Glutamatergic neuron (in vitro differentiated cells): ENCODE measurements around the gene GPR148. TPM values are rescaled to one million over a fixed set of nuclear protein-coding genes. Genes with fewer than 3 reads are reported as not detected.
"Not testable (repeated sequence)": the region's sequence is repeated elsewhere in the genome, so short reads cannot be mapped to it uniquely, and the experiment has no call there.

Source experiments
- DNase-seq: peaks from one replicate; pipeline ENCODE4 v3.0.0; 2022
- H3K27ac Mint-ChIP-seq: one replicate; pipeline ENCODE4 v1.8.0; 2020; ENCODE audit warnings: mild to moderate bottlenecking, mixed read lengths, inconsistent platforms; ENCODE audit not compliant: unreplicated experiment
- H3K27me3 Mint-ChIP-seq: one replicate; pipeline ENCODE4 v1.8.0; 2020; ENCODE audit warnings: mild to moderate bottlenecking, moderate library complexity, mixed read lengths, inconsistent platforms; ENCODE audit not compliant: unreplicated experiment
- H3K36me3 Mint-ChIP-seq: one replicate; pipeline ENCODE4 v1.8.0; 2020; ENCODE audit warnings: mild to moderate bottlenecking, mixed read lengths, inconsistent platforms; ENCODE audit not compliant: unreplicated experiment
- H3K4me1 Mint-ChIP-seq: one replicate; pipeline ENCODE4 v1.8.0; 2020; ENCODE audit warnings: mild to moderate bottlenecking, low read depth, mixed read lengths, inconsistent platforms; ENCODE audit not compliant: unreplicated experiment
- H3K4me3 Mint-ChIP-seq: one replicate; pipeline ENCODE4 v1.8.0; 2020; ENCODE audit warnings: mild to moderate bottlenecking, mixed read lengths, inconsistent platforms; ENCODE audit not compliant: unreplicated experiment
- H3K9me3 Mint-ChIP-seq: one replicate; pipeline ENCODE4 v1.8.0; 2020; ENCODE audit warnings: mild to moderate bottlenecking, moderate library complexity, mixed read lengths, inconsistent platforms; ENCODE audit not compliant: unreplicated experiment
- CTCF ChIP-seq: fragments of 200-600 bp; sonication (generic); IDR thresholded peaks from one replicate; pipeline ENCODE4 v1.5.0; 2021; ENCODE audit not compliant: partially characterized antibody, unreplicated experiment
- long read RNA-seq: library from polyadenylated mRNA; unstranded; transcript quantifications from one replicate; pipeline ENCODE4 v2.0.0, GENCODE V29; 2020; ENCODE audit not compliant: unreplicated experiment
- total RNA-seq: library from RNA; stranded (reverse); fragmentation: NEBNext Ultra II Directional; extraction: Animal tissue kit (Norgen Biotek cat#: 25700); gene quantifications from one replicate; pipeline ENCODE4 v1.2.1, GENCODE V29; 2021; ENCODE audit not compliant: unreplicated experiment

Gene GPR148
- not detected for total RNA-seq
- long read RNA-seq = 0 reads

- Mint-ChIP-seq H3K27me3 (peaks cover 7% of the 10 kb centered on the region), H3K9me3 (peaks cover 5% of the 10 kb centered on the region), H3K36me3 (no peaks in the 10 kb centered on the region), H3K27ac (peak within 1 kb of the TSS; percentile 89), H3K4me1 (peaks cover 2% of the 10 kb centered on the region), H3K4me3 (peak within 1 kb of the TSS; percentile 76)
- no peak for TF ChIP-seq CTCF
- DNase-seq = no peak
Measured at GRCh38 chr2:130728549-130729316, at the start of gene GPR148. Gene GPR148 (plus strand): TSS chr2:130729070. CDS start chr2:130729152, 82 bp downstream.

GRCh38 chr2:130692041-130692770 is 36.7 kb upstream of the GPR148 start:
- not testable (repeated sequence) for H3K36me3 Mint-ChIP-seq, H3K9me3 Mint-ChIP-seq, H3K27ac Mint-ChIP-seq, H3K27me3 Mint-ChIP-seq, H3K4me1 Mint-ChIP-seq, H3K4me3 Mint-ChIP-seq
- DNase-seq = peak; percentile 9

DNA sequence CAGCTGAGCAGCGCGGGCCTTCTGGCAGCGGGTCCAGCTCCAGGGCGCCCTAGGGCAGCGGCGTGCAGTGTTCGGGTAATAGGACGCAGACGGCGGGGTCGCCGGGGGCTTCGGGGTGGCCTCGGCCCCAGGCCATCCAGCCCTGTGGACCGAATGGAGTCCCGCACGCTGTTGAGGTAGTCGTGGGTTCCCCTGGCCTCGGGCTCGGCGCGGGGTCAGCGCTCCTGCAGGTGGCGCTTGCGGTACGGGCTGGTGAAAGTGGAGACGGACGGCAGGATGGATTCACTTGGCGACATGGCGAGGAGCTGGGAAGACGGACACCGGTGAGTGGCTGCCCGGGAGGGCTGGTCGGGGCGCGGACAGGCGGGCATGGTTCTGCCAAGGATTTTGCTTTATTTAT is 35.4 kb upstream of the GPR148 start:
- peak overlapping the region; percentile 94 for H3K4me3 Mint-ChIP-seq
- not testable (repeated sequence) for H3K36me3 Mint-ChIP-seq, H3K27me3 Mint-ChIP-seq, H3K4me1 Mint-ChIP-seq, H3K9me3 Mint-ChIP-seq, H3K27ac Mint-ChIP-seq
- TF ChIP-seq CTCF = peak; percentile 20
- DNase-seq = peak; percentile 84

DNA sequence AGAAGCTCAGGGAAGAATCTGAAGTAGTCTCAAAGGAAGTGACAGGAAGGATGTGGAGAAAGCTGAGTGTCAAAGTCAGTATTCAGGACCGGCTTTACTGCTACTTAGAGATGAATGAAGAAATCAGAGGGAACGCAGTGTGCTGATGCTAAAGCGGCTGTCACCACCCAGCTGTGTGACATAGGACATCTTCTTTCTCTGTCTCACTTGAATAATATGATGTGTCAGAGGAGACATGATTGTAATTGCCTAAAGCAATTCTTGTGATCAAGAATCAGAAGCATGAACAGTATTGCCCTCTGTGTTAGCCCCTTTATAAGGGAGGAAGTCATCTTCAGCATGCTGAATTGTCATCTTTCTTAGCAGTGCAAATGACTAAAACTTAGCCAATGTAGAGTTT is 25.6 kb upstream of the GPR148 start:
- H3K4me3 Mint-ChIP-seq, H3K27me3 Mint-ChIP-seq, DNase-seq, H3K36me3 Mint-ChIP-seq, H3K4me1 Mint-ChIP-seq, H3K27ac Mint-ChIP-seq, H3K9me3 Mint-ChIP-seq: not testable (repeated sequence)

GRCh38 chr2:130714795-130715194 is 14.1 kb upstream of the GPR148 start:
- not testable (repeated sequence) for H3K4me1 Mint-ChIP-seq, H3K36me3 Mint-ChIP-seq, H3K27ac Mint-ChIP-seq, H3K9me3 Mint-ChIP-seq, DNase-seq, H3K4me3 Mint-ChIP-seq, H3K27me3 Mint-ChIP-seq

- no peak overlapping the region for H3K4me3 Mint-ChIP-seq
- TF ChIP-seq CTCF = no peak
- H3K4me1 Mint-ChIP-seq = no peaks in the 10 kb centered on the region
- H3K36me3 Mint-ChIP-seq = peaks cover 5% of the 10 kb centered on the region
- no peaks in the 10 kb centered on the region for H3K27me3 Mint-ChIP-seq
- no peak for DNase-seq
- peaks cover 6% of the 10 kb centered on the region for H3K9me3 Mint-ChIP-seq
- no peak overlapping the region for H3K27ac Mint-ChIP-seq
Measured at GRCh38 chr2:130720036-130720435, 8.8 kb upstream of the GPR148 start.
